Activated naive CD4-positive, alpha-beta T cell treated with anti-CD3 and anti-CD28 coated beads, Interleukin-2, amount 50 U/mL, for 16 hours (primary cell): ENCODE data around the gene NIPSNAP2.
A peak's percentile ranks its signal among the peaks of the same experiment; 100 is the strongest.
"Not testable (repeated sequence)": the region's sequence is repeated elsewhere in the genome, so short reads cannot be mapped to it uniquely, and the experiment has no call there.

Experiments used
- DNase-seq: peaks from one replicate; pipeline ENCODE4 v3.0.0-alpha.2; 2020

NIPSNAP2 gene

DNA sequence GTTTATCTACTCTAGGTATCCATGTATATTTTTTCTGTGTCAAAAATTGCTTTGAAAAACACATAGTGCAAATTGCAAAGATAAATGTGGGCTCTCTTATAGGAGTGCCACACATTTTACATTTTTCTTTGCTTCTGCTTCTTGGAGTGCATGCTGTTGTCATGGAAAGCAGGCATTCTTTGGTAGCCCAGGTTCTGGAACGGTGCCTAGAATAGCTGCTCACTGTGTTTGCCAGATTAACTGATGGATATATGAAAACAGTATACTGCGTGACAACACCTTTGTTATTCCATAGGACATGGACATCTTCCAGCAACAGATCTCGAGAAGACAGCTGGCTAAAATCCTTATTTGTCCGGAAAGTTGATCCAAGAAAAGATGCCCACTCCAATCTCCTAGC is 13.4 kb downstream of the NIPSNAP2 start:
- no peak for DNase-seq

- DNase-seq: no peak
These were observed 15.9 kb downstream of the NIPSNAP2 start for GRCh38 chr7:55980266-55980665.

- no peak for DNase-seq
These were observed 19.2 kb downstream of the NIPSNAP2 start for GRCh38 chr7:55983537-55983936.

DNA sequence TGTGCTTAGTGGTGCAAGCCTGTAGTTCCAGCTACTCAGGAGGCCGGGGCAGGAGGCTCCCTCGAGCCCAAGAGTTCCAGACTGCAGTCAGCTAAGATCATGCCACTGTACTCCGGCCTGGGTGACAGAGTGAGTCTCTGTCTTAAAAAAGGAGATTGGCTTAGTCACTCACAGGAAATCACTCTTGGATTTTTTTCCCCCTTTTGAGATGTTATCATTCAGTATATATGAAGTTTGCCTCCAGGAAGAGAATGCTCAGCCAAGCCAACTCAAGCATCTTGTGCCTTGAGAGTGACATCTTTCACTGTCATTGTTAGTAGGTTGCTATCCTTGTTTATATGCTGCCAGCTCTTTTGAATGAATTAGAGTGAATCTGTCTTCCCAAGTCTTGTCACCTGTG is 28.0 kb downstream of the NIPSNAP2 start:
- DNase-seq: no peak

DNA sequence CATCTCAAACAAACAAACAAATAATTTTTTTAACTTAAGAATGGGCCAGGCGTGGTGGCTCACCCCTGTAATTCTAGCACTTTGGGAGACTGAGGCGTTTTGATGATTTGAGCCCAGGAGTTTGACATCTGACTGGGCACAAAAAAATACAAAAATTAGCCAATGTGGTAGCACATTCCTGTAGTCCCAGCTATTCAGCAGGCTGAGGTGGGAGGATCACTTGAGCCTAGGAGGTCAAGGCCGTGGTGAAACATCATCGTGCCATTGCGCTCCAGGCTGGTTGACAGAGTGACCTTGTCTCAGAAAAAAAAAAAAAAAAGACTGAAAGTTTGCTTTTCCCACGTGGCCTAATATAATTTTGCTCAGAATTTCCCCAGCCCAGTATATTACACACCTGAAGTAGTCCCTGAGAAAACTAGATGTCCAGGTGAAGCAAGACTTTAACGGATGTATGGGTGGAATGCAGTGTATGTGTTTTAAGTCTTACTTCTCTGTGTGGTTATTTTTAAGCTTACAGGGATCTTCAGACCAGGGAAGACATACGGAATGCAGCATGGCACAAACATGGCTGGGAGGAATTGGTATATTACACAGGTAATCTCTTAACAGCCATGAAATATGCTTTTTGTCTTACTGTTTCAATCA is 32.6 kb downstream of the NIPSNAP2 start:
- DNase-seq: no peak

GRCh38 chr7:56003749-56004148 is 39.4 kb downstream of the NIPSNAP2 start:
- no peak for DNase-seq

- DNase-seq: no peak
These were observed 42.8 kb downstream of the NIPSNAP2 start for GRCh38 chr7:56007167-56007652.

GRCh38 chr7:56007891-56008290 is 43.5 kb downstream of the NIPSNAP2 start:
- DNase-seq: no peak

GRCh38 chr7:56009695-56010094 is 45.3 kb downstream of the NIPSNAP2 start:
- DNase-seq: no peak

- DNase-seq: not testable (repeated sequence)
These were observed 52.6 kb downstream of the NIPSNAP2 start for GRCh38 chr7:56017015-56017414.

DNA sequence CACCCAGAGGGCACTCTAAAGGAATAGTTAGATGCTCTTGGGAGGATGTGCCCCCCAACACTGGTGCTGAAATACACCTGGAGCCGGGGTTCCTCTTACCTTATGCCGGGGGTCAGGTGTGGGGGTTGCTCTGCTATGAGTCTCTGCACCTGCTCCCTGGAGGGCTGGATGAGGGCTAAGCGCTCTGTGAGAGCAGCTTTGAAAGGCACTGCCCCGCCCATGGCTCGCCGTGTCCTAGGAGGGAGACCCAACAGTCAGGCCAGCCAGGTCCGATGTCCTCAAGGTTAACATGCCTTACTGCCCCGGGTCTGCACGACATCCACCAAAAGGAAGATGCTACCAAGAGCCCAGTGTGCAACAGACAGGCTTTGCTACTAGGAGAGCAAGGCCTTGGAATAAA is 55.1 kb downstream of the NIPSNAP2 start:
- DNase-seq: no peak

- no peak for DNase-seq
These were observed 59.1 kb downstream of the NIPSNAP2 start for GRCh38 chr7:56023500-56023899.

DNA sequence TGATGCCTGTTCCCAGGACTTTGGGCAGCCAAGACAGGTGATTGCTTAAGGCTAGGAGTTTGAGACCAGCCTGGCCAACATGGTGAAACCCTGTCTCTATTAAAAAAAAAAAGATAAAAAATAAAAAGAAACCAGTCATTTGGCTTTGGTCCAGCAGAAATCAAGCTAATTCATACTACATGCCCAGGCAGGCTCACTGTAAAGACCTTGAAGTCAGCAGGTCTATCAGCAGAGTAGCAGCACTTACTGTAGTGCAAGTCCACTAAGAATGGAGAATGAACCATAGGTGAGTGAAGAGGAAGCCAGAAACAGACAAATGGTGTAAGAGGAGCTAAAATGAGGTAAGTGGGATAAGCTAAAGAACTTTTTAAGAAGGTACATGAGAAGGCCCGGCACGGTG is 62.2 kb downstream of the NIPSNAP2 start:
- no peak for DNase-seq

DNA sequence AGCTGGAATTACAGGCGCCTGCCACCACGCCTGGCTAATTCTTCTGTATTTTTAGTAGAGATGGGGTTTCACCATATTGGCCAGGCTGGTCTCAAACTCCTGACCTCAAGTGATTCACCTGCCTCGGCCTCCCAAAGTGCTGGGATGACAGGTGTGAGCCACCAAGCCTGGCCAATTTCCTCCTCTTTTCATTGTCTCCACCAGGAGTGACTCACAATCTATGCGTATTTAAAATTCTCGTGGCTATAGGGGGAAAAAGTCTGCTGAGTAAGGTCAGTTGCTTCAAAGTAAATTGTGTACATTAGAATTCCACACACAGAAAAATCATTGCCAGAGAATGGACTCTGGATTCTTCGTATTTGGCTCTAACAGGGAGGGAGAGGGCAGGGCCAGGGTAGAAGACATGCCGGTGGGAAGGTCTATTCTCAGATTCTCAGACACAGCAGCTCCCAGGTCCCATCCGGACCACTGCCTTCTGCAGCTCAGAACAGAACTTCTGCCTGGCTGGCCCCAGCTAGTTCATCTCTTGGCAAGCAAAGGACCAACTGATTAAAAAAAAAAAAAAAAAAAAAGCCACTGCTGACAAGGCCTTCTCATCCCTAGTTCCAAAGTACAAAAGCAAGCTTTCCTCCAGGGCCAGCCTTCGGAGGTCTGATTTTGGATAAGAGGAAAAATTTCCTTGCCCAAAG is 64.7 kb downstream of the NIPSNAP2 start:
- DNase-seq: no peak

- DNase-seq: no peak
These were observed 66.0 kb downstream of the NIPSNAP2 start for GRCh38 chr7:56030340-56030739.

DNA sequence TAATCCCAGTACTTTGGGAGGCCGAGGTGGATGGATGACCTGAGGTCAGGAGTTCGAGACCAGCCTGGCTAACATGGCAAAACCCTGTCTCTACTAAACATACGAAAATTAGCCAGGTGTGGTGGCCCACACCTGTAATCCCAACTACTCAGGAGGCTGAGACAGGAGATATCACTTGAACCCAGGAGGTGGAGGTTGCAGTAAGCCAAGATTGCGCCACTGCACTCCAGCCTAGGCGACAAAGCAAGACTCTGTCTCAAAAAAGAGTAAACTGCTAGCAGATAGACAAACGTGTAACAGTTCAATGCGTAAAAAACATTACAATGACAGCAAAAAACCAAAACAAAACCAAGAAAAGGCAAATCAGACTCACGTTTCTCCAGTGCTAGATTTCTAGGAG is 67.2 kb downstream of the NIPSNAP2 start:
- DNase-seq: not testable (repeated sequence)

DNA sequence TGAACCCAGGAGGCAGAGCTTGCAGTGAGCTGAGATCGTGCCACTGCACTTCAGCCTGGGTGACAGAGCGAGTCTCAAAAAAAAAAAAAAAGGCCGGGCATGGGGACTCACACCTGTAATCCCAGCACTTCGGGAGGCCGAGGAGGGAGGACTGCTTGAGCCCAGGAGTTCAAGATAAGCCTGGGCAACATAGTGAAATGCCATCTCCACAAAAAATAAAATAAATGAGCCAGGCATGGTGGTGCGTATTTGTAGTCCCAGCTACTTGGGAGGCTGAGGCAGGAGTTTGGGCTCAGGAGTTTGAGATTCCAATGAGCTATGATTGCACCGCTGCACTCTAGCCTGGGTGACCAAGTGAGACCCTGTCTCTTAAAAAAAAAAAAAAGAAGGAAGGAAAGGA is 68.2 kb downstream of the NIPSNAP2 start:
- DNase-seq: not testable (repeated sequence)

DNA sequence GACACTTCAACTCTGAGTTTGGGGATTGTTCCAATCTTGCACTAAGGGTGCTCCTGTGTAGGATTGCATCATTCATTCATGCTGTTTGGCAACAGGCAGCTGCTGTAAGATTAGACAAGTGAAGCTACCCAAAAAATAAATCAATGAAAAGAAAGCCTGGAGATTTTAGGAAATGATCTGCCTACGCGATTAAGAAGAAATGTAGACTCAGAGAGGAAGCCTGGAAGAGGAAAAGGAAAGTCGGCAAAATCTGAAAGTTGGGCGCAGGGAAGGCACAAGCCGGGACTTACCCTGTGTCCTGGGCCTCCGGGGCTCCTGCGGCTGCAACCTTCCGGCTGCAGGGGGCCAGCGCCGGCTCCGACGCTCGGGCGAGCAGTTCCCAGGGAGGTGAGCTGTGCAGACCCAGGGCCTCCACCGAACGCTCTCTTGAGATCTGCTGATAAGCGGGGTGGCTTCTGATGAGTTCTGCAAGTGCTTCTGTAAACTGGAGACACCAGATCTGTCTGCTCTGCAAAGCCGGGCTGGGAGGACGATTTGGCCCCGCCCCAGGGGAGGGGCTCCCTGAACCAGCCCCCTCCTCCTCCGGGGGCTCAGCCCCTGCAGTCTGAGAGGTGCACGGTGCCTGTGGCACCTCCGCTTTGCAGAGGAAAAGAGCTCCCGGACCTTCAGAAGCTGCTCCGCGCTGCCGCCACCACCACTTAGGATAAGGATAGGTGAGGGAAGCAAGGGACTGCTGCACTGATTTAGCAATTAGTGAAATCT is 69.5 kb downstream of the NIPSNAP2 start:
- DNase-seq: peak; percentile 75

DNA sequence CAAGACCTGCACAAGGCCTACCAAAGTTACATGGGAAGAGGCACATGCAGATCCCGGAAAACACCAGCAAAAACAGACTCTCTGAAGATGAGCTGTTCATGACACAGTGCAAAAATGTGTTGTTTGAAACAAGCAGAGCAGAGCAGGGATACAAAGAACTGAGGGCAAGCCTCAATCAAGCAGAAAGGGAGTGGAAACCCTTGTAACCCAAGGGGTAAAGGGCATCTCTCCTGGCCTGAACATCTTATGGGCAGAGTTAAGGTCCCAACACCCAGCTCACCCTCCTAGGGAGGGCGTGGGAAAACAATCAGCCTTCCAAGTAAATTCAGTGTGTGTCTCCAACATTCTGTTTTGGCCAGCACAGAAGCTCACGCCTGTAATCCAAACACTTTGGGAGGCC is 76.3 kb downstream of the NIPSNAP2 start:
- DNase-seq: no peak

DNA sequence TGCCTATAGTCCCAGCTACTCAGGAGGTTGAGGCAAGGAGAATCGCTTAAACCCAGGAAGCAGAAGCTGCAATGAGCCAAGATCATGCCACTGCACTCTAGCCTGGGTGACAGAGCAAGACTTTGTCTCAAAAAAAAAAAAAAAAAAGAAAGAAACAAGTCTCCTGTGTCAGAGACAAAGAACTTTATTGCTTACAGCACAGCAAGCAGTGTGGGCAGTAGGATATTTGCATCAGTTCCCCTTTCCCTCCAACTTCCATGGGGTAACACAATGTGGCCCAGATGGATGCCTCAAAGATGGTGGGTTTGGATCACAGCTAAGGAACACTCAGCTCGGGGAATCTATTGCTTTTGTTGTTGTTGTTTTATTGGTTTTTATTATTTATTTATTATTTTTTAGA is 81.4 kb downstream of the NIPSNAP2 start:
- DNase-seq: not testable (repeated sequence)

GRCh38 chr7:56046721-56047445 is 82.5 kb downstream of the NIPSNAP2 start:
- no peak for DNase-seq

DNA sequence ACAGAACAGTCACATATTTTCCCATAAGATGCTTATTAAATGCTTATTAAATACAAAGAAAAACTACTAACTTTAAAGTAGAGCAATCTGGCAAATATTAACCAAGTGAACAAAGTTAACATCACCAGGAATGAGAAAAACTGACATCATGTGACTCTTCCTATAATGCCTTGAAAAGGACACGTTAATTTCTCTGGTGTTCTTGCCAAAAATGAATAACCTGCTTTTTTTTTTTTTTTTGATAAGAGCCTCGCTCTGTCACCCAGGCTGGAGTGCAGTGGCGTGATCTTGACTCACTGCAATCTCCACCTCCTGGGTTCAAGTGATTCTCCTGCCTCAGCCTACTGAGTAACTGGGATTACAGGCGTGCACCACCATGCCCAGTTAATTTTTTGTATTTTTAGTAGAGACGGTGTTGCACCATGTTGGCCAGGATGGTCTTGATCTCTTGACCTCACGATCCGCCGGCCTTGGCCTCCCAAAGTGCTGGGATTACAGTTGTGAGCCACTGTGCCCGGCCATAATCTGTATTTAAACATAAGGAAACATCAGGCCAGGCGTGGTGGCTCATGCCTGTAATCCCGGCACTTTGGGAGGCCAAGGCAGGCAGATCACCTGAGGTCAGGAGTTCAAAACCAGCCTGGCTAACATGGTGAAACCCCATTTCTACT is 83.2 kb downstream of the NIPSNAP2 start:
- not testable (repeated sequence) for DNase-seq

GRCh38 chr7:56048245-56048644 is 83.9 kb downstream of the NIPSNAP2 start:
- no peak for DNase-seq
